NCI-H1417 (cell line): ENCODE measurements around the gene IL12RB1.
A peak's percentile ranks its signal among the peaks of the same experiment; 100 is the strongest.
"Not testable (repeated sequence)": the region's sequence is repeated elsewhere in the genome, so short reads cannot be mapped to it uniquely, and the experiment has no call there.

Source experiments
- DNase-seq, 3 experiments: peaks; one replicate each; lab custom pipeline; 2025; lab: John Stamatoyannopoulos, UW

Gene IL12RB1

GRCh38 chr19:18046059-18046718, 40.5 kb downstream of the IL12RB1 start:
- DNase-seq, result no peak

DNA sequence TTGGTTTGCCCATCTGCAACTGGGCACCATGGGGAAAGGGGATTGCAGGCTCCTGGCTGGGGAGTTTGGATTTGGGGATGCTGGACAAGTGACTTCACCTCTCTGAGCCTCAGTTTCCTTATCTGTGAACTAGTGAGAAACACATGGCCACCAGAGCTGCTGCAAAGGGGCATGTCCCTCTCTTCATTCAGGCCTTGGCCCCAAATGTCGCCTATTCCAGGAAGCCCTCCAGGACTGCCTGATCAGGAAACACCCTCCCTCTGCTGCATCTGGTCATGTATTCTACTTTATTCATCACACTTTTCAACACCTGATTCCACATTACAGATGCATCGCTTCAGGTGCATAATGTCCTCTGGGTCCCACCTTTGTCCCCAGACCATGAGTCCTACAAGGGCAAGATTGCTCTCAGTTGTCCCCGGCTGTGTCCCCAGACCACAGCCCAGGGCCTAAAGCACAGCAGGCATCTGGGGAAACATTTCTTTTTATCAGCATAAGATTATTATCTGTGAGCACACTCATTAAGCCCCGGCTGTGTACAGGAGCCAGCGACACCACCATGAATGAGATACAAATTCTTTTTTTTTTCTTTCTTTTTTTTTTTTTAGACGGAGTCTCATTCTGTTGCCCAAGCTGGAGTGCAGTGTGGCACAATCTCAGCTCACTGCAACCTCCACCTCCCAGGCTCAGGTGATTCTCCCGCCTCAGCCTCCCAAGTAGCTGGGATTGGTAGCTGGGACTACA, 41.3 kb downstream of the IL12RB1 start:
- no peak for DNase-seq

DNA sequence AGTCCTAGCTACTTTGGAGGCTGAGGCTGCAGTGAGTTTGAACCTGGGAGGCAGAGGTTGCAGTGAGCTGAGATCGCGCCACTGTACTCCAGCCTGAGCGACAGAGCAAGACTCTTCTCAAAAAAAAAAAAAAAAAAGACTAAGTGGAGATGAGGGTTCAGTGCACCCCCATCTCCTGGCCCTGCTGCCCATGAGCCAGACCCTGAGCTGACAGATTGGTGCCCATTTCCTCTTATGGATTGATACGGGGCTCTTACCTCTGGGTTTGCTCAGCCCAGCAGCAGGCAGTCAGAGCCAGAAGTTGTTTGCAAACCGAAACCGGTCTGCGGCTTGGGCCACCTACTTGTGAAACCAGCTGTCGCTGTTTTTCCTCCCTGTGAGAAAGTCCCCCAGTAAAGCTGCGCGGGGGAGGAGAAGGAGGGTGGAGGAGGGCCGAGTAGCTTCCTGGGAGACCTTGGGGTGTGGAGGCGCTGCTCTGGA, 41.9 kb downstream of the IL12RB1 start:
- peak; percentile 40 to 61 (median 44) for DNase-seq

DNA sequence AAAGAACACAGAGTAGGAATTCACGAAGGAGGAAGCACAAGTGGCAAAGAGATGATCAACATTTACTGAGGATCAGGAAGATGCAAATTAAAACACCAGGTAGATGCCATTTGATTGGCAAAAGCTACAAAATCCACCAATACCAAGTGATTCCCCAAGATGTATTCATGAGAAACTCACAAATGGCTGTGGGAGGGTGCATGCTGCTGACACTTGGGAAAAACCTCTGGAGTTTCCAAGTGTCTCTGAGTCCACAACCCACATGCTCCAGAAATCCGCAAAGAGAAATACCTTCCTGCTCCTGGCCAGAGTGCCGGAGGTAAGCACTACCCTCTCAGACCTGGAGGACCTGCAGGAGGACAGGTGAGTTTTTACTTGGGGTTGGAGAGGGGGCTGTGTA, 43.1 kb downstream of the IL12RB1 start:
- DNase-seq, result no peak

DNA sequence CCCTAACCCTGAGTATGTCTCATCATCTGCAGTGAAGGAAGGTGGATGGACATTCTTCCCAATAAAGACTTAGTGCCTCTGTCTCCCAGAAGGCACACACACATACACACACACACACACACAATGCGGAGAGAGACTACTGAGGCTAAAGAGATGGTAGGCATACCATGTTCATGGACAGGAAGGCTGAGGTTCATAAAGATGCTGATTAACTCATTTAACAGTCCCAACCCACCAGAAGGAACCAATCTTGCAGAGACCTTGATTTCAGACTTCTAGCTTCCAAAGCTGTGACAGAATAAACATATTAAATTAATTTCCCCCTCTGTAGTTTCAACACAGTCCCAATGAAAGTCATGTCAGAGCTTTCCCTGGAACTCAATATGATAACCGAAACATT, 45.7 kb downstream of the IL12RB1 start:
- no peak for DNase-seq

- not testable (repeated sequence) for DNase-seq
These were observed 54.6 kb downstream of the IL12RB1 start for GRCh38 chr19:18032102-18032501.

- DNase-seq, result not testable (repeated sequence)
These were observed 55.3 kb downstream of the IL12RB1 start for GRCh38 chr19:18031401-18031800.

GRCh38 chr19:18029617-18030338, 57.0 kb downstream of the IL12RB1 start:
- DNase-seq, result peak in 2 of 3 experiments; percentile 33 to 79

- no peak for DNase-seq
These were observed 59.6 kb downstream of the IL12RB1 start for GRCh38 chr19:18027151-18027550.

DNA sequence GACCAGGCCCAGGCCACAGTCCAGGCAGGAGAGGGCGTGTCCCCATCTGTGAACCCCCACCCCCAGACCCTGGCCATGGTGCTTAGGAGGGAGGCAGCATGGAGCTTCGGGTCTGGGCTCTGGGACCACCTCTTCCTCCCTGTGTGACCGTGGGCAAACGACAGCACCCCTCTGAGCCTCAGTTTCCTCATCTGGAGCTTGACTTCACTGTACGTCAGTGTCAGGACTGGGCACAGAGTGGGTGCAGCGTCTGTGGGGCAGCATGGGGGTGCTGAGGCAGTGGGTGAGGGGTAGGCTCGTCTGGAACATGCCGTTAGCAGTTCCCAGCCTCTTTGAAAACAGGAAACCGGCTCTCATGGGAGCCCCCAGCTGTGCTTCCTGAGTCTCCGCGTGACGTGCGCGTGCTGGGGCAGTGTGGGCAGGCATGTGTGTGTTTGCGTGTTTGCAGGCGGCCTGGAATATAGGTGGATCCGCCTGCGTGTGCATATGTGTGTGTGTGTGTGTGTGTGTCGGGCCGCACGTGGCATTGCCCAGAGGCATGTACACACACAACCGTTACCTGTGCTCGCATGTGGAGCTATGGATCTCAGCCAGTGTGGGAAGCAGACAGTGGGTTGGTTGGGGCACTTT, 63.0 kb downstream of the IL12RB1 start:
- peak in 2 of 3 experiments; percentile 33 to 43 for DNase-seq

DNA sequence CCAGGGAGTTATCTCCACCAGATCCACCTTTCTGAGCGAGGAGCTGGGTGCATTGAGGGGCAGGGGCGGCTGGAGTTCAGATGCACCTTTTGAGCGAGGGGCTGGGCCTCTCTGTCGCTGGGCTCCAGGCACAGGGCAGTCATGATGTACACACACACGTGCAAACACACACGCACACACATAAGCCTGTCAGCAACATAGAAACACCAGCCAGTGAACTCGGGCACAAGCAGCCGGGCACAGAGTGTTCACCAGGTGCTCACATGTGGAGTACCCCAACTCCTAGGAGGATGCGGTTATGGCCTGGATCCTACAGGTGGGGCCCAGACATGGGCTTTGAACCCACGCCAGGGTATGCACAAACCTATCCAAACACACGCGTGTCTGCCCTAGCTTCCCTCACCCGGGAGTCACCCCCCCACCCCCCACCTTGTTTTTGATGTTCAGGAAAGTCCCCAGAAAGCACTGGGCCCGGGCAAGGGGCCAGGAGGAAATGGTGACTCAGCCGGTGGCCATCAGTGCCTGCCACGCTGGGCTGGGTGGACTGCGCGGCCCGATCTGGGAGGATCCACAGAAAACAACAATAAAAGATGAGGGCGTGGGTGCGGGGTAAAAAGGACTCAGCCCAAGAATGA, 65.5 kb downstream of the IL12RB1 start:
- no peak for DNase-seq

DNA sequence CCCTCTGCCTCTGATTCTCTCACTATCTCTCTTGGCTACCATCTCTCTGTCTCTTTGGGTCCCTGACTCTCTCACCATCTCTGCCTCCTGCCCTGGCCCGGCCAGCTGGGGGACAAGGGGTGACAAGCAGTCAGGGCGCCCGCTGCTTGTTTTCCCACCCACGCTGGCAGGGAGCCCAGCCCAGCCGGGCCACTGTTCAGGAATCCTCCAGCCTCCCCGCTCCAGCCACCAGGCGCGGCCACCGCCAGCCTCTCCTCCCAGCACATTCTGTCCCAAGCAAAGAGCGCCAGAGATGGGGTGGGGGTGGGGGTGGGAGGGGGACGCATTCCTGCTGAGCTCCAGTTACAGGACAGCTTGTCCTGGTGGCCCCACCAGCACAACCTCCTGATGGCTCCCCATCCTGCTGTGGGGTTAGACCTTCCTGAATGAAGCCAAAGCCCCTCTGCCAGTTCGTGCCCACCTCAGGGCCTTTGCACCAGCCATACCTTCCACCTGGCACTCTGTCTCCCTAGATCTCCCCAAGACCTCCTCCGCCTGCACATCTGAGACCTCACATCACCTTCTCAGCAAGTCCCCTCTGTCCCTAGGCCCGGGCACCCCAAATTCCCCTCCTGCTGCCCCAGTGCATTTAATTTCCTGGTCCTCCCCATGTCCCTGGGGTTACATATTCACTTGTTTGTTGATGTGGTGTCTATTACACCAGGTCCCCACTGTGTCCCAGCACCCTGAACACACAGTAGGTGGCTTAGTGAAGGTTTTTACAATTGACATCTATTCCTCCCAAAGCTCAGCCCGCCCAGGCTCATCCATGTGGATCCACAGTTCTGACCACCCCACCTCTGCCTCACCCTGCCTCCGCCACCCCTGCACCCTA, 66.3 kb downstream of the IL12RB1 start:
- no peak for DNase-seq

GRCh38 chr19:18017275-18018083, 69.3 kb downstream of the IL12RB1 start:
- DNase-seq, result no peak

GRCh38 chr19:18016209-18016910, 70.4 kb downstream of the IL12RB1 start:
- DNase-seq, result no peak

DNA sequence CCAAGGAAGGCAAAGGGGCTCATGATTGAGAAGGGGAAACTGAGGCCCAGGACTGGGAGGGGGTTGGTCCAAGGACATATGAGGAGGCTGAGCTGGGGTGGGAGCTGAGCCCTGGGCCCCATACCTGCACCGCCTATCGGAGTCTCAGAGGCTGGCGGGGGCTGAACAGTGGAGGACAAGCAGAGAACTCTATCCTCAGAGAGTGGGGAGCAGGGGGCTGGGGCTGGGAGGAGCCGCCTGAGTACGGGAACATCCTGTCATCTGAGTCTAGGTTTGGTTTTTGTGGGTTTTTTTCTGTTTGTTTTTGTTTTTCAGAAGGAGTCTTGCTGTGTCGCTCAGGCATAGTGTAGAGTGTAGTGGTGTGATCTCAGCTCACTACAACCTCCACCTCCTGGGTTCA, 72.5 kb downstream of the IL12RB1 start:
- no peak for DNase-seq

DNA sequence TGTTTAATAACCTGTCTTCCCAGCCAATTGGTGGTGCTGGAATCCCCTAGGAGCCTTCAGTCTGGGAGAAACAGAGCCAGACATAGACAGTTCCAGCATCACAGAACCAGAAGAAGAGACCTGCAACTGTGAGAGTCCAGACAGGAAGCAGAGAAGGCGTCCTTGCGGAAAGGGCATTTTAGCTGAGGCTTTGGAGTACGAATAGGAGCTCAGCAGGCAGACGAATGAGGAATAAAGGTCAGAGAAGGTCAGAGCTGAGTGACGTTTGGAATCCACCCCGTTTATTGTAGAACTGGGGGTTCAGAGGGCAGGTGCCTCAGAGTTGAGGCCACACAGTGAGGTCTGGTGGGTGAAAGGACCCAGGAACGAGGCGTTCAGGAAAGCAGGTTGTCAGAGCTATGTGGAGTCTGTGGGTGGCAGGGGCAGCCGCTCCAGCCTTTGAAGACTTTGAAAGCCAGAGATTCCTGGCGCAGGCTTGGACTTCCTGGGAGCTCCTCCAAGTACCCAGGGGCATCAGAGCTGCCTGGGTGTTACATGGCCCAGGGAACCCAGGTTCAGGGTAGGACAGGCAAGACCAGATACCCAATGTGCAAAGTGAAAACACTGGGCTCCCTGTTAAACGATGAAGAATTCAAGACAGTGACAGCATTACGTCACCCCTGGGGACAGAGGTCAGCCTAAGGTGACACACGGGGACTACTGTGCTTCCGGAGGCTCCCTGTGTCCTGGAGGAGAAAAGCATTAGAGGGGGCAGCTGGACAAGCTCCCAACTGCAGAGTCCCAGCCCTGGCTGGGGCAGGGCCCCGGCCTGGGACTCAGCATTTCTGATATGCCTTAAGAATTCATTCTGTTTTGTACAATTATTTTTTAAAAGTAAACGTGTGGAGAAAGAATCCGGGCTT, 73.3 kb downstream of the IL12RB1 start:
- no peak for DNase-seq

DNA sequence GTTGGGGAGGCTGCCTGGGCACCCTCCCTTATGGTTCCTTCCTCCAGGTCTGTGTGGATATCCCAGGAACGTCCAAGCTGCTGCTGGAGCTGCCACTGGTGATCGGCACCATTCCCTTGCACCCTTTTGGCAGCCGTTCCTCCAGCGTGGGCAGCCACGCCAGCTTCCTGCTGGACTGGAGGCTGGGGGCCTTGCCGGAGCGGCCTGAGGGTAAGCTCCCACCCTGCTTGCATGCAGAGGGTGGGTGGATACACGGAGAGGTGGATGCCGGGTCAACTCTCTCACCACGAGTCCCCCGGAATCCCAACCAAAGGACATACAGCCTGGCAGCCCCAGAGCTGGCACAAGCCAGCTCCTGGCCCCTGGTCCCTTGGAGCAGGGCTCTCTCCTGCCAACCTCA, 76.6 kb downstream of the IL12RB1 start:
- no peak for DNase-seq

DNA sequence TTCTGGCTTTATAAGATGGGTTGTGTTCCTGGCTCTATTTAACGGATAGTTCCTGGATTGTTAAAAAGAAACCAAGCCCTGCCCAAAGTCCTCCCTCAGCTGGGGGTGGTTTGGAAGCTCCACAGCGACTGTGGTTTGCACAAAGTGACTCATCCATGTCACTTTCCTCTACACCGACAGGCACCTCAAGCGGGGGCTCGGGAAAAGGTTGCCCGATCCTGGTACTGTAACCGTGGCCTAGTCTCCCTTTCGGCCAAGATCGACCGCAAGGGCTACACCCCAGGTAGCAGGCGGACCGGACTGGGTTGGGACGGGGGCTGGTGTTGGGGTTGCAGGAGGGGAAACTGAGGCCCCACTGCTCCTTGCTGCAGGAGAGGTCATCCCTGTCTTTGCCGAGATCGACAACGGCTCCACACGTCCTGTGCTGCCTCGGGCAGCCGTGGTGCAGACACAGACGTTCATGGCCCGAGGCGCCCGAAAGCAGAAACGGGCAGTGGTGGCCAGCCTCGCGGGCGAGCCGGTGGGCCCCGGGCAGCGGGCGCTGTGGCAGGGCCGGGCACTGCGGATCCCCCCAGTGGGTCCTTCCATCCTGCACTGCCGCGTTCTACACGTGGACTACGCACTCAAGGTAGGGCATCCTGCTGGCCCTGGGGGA, 77.2 kb downstream of the IL12RB1 start:
- no peak for DNase-seq
